DND-41 (cell line): ENCODE data around the gene VPS51.

ENCODE experiments used
- EZH2 ChIP-seq: IDR thresholded peaks from 3 replicates; pipeline ENCODE4 v1.6.1; 2012; ENCODE audit warnings: borderline replicate concordance, low read depth, mild to moderate bottlenecking, moderate library complexity, low read length, inconsistent platforms; ENCODE audit not compliant: severe bottlenecking
- TF ChIP-seq, protein P1 (sequence below): IDR thresholded peaks from 2 replicates; pipeline ENCODE4 v1.5.1; 2012; ENCODE audit warnings: borderline replicate concordance, low read length, moderate library complexity, mild to moderate bottlenecking; ENCODE audit not compliant: poor library complexity, severe bottlenecking; ENCODE audit errors: extremely low read depth

DNA sequence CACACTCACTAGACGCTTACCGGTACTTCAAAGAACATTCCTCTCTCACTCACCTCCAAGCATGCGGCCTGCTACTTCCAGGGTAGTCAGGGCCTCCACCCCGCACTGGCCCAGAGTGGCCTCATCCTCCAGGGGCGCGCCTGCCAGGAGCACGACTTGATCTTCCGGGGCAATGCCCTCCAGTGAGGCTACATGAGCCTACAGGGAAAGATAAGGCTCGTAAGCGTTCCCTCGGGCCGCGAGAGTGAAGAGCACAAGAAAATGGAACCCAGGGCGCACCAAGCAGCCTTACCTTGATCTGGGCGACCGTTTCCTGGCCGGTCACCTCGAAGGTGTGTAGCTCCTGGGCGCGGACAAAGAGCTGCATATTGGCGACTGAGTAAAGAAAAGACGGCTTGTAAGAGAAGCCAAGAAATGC is 25.4 kb downstream of the VPS51 start:
- TF ChIP-seq, protein P1, sequence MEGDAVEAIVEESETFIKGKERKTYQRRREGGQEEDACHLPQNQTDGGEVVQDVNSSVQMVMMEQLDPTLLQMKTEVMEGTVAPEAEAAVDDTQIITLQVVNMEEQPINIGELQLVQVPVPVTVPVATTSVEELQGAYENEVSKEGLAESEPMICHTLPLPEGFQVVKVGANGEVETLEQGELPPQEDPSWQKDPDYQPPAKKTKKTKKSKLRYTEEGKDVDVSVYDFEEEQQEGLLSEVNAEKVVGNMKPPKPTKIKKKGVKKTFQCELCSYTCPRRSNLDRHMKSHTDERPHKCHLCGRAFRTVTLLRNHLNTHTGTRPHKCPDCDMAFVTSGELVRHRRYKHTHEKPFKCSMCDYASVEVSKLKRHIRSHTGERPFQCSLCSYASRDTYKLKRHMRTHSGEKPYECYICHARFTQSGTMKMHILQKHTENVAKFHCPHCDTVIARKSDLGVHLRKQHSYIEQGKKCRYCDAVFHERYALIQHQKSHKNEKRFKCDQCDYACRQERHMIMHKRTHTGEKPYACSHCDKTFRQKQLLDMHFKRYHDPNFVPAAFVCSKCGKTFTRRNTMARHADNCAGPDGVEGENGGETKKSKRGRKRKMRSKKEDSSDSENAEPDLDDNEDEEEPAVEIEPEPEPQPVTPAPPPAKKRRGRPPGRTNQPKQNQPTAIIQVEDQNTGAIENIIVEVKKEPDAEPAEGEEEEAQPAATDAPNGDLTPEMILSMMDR: no peak
- TF ChIP-seq EZH2: no peak
